HL-60 (cell line): ENCODE measurements around the gene PARVB.

Experiments used
- DNase-seq, 2 experiments: peaks; one replicate each; pipeline ENCODE4 v3.0.0-alpha.2; 2010 to 2020; ENCODE audit warnings: low read depth in 1 of 2, low spot score in 1 of 2
- H3K27ac ChIP-seq: fragments of 250-450 bp; sonication (Bioruptor Pico); replicated peaks from 2 replicates; pipeline ENCODE4 v1.5.1; 2020; ENCODE audit warnings: mild to moderate bottlenecking, moderate library complexity
- H3K27me3 ChIP-seq: fragments of 250-450 bp; sonication (Bioruptor Pico); 2 replicates; pipeline ENCODE4 v1.5.1; 2021; ENCODE audit warnings: mild to moderate bottlenecking, moderate library complexity; ENCODE audit not compliant: insufficient read depth, poor library complexity, severe bottlenecking
- H3K4me3 ChIP-seq: replicated peaks from 2 replicates; pipeline ENCODE4 v1.5.1; 2011; ENCODE audit warnings: mild to moderate bottlenecking, control low read depth, low read length; ENCODE audit not compliant: insufficient read depth
- GABPA ChIP-seq: IDR thresholded peaks from 2 replicates; pipeline ENCODE4 v1.6.1; 2012; ENCODE audit warnings: low read depth
- POLR2AphosphoS5 ChIP-seq: IDR thresholded peaks from 2 replicates; pipeline ENCODE4 v1.6.1; 2012; ENCODE audit warnings: low read depth
- SPI1 ChIP-seq: IDR thresholded peaks from 2 replicates; pipeline ENCODE4 v1.6.1; 2012; ENCODE audit warnings: low read depth, mild to moderate bottlenecking, borderline replicate concordance
- TF ChIP-seq, protein P1 (sequence below): IDR thresholded peaks from 2 replicates; pipeline ENCODE4 v1.6.1; 2012; ENCODE audit warnings: low read depth; ENCODE audit not compliant: insufficient replicate concordance
- TF ChIP-seq, protein P2 (sequence below): IDR thresholded peaks from one replicate; pipeline ENCODE4 v1.5.1; 2011; ENCODE audit warnings: low read length, control low read depth, inconsistent platforms; ENCODE audit not compliant: insufficient read depth

PARVB gene

DNA sequence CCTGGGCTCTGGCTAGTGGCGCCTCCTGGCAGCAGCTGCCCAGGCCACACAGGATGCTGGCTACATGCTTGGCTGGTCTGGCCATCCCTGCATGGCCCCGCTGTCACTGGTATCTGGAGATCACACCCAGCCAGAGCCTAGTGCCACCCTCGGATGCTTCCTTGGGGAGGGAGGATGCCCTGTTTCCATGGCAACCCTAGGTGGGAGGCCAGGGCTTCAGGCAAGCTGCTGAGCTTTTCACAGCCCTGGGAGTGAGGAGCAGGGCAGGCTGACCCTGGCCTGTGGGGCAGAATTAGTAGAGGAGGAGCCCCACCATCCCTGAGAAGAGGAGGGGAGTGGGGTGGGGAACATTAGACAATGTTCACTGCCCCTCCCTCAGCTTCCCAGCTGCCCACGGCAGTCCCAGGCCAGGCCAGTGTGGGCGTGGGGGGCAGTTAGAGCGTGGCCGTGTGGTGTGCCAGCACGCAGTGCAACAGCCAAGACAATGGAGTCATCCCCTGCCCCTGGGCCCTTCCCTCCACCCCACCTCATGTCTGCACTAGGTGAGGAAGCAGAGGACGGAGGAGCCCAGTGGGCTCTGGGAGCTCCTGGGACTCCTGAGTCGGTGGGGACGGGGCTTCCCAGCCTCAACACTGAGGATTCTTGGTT, 50.4 kb downstream of the PARVB start:
- TF ChIP-seq, protein P1, sequence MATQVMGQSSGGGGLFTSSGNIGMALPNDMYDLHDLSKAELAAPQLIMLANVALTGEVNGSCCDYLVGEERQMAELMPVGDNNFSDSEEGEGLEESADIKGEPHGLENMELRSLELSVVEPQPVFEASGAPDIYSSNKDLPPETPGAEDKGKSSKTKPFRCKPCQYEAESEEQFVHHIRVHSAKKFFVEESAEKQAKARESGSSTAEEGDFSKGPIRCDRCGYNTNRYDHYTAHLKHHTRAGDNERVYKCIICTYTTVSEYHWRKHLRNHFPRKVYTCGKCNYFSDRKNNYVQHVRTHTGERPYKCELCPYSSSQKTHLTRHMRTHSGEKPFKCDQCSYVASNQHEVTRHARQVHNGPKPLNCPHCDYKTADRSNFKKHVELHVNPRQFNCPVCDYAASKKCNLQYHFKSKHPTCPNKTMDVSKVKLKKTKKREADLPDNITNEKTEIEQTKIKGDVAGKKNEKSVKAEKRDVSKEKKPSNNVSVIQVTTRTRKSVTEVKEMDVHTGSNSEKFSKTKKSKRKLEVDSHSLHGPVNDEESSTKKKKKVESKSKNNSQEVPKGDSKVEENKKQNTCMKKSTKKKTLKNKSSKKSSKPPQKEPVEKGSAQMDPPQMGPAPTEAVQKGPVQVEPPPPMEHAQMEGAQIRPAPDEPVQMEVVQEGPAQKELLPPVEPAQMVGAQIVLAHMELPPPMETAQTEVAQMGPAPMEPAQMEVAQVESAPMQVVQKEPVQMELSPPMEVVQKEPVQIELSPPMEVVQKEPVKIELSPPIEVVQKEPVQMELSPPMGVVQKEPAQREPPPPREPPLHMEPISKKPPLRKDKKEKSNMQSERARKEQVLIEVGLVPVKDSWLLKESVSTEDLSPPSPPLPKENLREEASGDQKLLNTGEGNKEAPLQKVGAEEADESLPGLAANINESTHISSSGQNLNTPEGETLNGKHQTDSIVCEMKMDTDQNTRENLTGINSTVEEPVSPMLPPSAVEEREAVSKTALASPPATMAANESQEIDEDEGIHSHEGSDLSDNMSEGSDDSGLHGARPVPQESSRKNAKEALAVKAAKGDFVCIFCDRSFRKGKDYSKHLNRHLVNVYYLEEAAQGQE = no peak
- TF ChIP-seq POLR2AphosphoS5 = no peak
- TF ChIP-seq GABPA = no peak
- TF ChIP-seq, protein P2, sequence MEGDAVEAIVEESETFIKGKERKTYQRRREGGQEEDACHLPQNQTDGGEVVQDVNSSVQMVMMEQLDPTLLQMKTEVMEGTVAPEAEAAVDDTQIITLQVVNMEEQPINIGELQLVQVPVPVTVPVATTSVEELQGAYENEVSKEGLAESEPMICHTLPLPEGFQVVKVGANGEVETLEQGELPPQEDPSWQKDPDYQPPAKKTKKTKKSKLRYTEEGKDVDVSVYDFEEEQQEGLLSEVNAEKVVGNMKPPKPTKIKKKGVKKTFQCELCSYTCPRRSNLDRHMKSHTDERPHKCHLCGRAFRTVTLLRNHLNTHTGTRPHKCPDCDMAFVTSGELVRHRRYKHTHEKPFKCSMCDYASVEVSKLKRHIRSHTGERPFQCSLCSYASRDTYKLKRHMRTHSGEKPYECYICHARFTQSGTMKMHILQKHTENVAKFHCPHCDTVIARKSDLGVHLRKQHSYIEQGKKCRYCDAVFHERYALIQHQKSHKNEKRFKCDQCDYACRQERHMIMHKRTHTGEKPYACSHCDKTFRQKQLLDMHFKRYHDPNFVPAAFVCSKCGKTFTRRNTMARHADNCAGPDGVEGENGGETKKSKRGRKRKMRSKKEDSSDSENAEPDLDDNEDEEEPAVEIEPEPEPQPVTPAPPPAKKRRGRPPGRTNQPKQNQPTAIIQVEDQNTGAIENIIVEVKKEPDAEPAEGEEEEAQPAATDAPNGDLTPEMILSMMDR = no peak
- TF ChIP-seq SPI1 = no peak
- no peaks in the 10 kb centered on the region for H3K27me3 ChIP-seq
- DNase-seq = no peak
- H3K27ac ChIP-seq = no peak overlapping the region
- no peak overlapping the region for H3K4me3 ChIP-seq

DNA sequence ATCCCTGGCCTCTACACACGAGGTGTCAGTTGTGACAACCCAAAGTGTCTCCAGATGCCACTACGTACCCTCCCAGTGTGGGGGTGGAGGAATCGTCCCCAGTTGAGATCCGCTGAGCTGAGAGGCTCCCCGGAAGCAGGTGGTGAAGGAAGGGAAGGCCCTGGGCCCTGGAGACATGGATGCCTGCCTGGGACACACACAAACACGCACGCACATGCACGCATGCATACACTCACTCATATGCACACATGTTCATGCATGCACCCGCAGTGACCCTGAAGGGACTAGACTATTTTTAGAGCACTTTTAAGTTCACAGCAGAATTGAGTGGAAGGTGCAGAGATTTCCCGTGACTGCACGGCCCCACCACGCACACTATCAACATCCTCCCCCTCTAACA, 50.9 kb downstream of the PARVB start:
- DNase-seq = no peak
- Histone ChIP-seq H3K4me3 (no peak overlapping the region), H3K27ac (no peak overlapping the region), H3K27me3 (no peaks in the 10 kb centered on the region)
- TF ChIP-seq, protein P2 = no peak
- no peak for TF ChIP-seq GABPA

DNA sequence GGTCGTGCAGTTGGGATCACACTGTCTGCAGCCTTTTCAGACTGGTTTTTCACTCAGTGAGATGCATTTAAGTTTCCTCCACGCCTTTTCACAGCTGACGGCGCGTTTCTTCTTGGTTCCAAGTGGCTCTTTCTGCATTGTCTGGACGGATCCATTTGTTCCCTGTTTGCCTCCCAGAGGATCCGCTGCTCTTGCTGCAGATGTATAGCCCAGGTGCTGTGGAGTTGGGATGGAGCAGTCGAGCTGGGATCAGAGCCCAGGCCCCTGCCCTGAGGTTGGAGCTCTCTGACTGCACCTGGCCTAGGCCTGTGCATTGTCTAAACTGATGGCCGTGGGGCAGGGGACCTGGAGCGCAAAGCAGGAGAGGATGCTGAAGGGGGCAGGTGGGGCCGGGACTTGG, 51.6 kb downstream of the PARVB start:
- H3K27me3 ChIP-seq = no peaks in the 10 kb centered on the region
- H3K4me3 ChIP-seq = no peak overlapping the region
- TF ChIP-seq GABPA = no peak
- no peak for TF ChIP-seq SPI1
- no peak for DNase-seq
- H3K27ac ChIP-seq = no peak overlapping the region

DNA sequence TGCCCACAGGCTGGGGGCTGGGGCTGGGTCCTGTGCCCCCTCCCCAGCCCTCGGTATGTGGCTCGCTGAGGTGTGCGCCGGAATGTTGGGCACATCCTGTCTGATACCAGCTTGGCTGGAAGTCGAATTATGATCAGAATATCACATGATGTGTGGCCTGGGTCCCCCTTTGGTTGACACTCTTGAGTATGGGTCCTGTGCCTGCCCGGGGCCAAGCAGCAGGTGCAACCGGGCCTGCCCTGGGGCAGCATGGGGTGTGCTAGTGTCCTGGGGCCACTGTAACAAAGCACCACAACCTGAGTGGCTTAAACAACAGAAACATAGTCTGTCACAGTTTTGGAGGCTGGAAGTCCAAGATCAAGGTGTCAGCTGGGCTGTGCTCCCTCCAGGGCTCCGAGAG, 52.7 kb downstream of the PARVB start:
- no peak overlapping the region for H3K27ac ChIP-seq
- TF ChIP-seq, protein P2 = no peak
- DNase-seq = no peak
- no peak overlapping the region for H3K4me3 ChIP-seq
- H3K27me3 ChIP-seq = no peaks in the 10 kb centered on the region

DNA sequence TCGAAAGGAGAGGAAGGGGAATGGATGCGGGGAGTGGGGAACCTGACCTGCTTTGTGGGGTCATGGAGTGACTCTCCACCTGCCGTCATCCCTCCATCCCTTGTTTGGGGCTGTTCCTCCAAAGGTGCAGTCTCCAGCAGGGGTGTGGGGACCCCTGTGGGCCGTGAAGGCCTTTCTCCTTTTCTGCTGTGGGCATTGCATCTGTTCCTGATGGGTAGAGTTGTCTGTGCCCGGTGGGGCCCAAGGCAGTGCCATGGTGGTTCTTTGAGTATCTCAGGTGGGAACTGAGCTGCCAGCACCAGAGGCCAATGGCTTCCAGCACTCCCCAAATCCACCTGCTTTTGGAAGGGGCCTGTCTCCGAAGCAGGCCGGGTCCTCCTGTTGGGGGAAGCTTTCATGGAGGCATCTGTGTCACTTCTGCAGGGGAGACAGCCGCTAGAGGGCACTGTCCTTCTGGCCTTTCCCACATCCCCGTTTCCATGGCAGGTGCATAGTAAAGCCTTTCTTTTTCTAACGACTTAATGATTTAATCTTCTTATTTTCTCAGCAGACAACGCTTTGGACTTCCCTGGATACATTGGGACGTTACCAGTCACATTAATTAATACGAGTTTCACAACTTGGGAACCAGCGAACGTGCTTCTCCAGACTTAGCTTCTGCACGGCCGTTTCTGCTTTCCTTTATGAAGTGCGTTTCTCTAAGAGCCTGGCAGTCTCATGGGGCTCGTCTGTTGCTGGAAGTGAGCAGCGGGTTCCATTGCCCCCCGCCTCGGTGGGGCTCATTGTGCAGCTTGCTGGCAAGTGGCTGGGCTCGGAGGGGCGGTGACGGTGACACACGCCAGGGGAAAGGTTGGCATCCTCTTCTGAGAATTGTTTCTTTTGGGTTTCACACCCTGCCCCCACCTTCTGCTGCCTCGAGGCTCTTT, 57.1 kb downstream of the PARVB start:
- Histone ChIP-seq H3K27ac (no peak overlapping the region), H3K27me3 (no peaks in the 10 kb centered on the region), H3K4me3 (no peak overlapping the region)
- peak; percentile 20 to 66 for DNase-seq
- TF ChIP-seq, protein P2 = peak; percentile 89
- no peak for TF ChIP-seq POLR2AphosphoS5
